GM12873 (cell line): ENCODE measurements around the gene RBBP8.

Experiments used
- TF ChIP-seq, protein P1 (sequence below): IDR thresholded peaks from 2 replicates; pipeline ENCODE4 v1.5.1; 2012; ENCODE audit warnings: low read depth, mild to moderate bottlenecking, moderate library complexity, low read length, control low read depth; ENCODE audit not compliant: insufficient read depth; ENCODE audit errors: missing control alignments

The RBBP8 gene

DNA sequence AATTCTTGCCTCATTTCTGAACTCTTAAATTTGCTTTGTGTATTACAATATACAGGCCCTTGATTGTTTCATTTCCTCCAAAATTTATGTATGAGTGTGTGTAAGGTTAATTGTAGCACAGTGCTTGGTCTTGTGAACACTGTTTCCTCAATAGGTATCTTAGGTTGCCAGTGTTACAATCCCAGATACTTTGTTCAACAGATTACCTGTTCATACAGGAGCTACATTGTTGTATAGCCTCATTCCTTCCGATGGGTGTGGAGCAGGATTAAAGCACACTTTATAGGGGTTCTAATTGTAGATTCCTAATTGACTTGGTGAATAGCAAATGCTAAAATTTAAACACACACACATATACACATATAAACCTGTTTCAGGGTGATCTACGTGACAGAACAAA lies 10.7 kb downstream of the RBBP8 start:
- TF ChIP-seq, protein P1, sequence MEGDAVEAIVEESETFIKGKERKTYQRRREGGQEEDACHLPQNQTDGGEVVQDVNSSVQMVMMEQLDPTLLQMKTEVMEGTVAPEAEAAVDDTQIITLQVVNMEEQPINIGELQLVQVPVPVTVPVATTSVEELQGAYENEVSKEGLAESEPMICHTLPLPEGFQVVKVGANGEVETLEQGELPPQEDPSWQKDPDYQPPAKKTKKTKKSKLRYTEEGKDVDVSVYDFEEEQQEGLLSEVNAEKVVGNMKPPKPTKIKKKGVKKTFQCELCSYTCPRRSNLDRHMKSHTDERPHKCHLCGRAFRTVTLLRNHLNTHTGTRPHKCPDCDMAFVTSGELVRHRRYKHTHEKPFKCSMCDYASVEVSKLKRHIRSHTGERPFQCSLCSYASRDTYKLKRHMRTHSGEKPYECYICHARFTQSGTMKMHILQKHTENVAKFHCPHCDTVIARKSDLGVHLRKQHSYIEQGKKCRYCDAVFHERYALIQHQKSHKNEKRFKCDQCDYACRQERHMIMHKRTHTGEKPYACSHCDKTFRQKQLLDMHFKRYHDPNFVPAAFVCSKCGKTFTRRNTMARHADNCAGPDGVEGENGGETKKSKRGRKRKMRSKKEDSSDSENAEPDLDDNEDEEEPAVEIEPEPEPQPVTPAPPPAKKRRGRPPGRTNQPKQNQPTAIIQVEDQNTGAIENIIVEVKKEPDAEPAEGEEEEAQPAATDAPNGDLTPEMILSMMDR: no peak

DNA sequence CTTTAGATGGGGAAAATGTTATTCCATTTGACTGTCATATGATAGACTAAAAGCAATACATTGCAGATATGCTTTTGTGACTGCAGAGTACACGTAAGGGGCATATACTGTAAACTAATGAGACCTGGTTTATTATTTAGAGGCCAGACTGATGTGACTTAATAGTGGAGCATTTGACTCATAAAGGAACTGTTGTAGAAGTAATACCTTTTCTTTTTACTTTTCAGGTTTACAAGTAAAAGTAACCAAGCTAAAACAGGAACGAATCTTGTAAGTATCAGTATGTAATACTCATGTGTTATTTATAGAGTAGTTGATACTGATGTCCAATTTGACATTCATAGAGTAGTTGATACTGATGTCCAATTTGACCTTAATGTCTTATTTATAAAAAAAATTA lies 13.1 kb downstream of the RBBP8 start:
- TF ChIP-seq, protein P1: no peak

DNA sequence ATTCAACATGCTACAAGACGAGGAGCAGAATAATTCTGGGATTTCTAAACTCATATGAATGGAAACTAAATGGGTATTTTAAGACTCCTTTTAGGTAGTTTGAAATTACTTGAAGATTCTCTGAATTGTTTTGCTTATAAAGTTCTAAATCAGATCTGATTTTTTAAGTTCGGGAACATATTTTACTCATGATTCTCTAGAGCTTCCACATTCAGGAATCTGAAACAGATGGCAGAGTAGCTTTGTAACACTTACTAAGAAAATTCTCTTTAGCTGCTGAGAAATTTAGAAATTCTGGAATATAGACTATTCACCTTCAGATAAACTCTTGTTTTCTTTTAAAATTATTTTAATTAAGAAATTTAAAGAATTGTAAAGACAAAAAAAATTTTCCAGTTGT lies 13.7 kb downstream of the RBBP8 start:
- TF ChIP-seq, protein P1: no peak

DNA sequence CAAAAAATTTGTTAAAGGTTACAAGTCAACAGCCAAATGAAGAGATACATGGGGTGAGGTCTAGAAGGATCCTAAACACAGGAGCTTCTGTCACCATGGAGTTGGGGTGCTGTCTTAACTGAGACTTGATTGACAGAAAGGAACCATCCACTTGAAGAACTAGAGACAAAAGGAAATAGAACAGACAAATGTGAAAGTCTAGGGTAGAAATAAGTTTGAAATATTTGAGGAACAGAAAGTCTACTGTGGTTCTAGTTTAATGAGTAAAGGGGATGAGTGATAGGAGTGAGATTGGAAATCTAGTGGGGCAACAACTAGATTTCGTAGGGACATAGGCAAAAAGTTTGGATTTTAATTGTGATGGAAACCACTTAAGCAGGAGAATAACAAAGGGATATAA lies 18.7 kb downstream of the RBBP8 start:
- TF ChIP-seq, protein P1: no peak

DNA sequence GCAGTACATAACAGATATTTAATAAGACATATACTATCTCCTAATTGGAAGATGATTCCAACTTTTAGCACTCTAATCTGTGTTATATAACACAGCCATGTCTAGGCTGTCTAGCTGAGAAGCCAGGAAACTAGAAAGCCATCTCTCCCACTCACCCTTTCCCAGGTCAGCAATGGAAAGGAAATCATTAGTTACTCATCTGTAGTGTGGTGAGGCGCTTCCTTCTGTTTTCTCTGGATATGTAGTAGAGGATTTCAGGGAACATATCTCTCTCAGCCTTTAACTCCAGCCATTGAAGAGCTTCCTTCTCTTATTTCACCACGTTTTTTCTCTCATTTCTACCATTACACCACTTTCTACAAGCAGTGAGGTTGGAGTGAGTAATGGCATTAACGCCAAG lies 19.4 kb downstream of the RBBP8 start:
- TF ChIP-seq, protein P1: no peak

DNA sequence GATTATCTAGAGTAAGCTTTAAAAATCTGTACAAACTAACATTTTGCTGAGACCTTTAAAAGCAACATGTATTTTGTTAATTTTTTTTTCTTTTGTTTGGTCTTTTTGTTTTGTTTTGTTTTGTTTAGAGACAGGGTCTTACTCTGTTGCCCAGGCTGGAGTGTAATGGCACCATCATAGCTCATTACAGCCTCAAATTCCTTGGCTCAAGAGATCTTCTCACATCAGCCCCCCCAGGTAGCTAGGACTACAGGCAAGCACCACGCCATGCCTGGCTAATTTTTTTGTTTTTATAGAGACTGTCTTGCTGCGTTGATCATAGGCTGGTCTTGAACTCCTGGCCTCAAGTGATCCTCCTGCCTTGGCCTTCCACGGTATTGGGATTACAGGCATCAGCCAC lies 23.1 kb downstream of the RBBP8 start:
- TF ChIP-seq, protein P1: no peak

DNA sequence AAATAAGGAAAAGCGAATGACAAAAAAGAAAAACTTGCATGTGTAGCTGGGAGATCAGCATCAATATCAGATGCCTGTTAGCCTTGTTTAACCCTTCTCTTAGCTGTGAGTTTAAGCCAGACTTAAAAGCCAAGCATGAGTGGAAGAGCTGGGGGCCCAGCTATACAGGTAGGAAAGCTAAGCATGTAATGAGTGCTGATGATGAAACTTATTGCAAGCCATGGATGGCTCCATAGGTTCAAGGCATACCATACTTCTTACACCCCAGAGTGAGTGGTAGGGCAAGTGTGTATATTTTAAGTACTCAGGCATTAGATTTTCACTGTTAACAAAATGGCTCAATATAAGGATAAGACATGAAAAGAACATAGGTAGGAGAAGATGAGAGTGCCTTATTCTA lies 28.0 kb downstream of the RBBP8 start:
- TF ChIP-seq, protein P1: no peak
